Esophagus muscularis mucosa (tissue), 4 donors: Measurements from ENCODE around the gene QSER1.

Experiments
- CTCF ChIP-seq, 3 experiments: fragments of 200-600 bp in 2 of 3; fragments of 450-650 bp in 1 of 3; sonication (generic) in 2 of 3; IDR thresholded peaks; one replicate each; pipeline ENCODE4 v1.5.1; 2017 to 2019; ENCODE audit warnings: antibody characterized with exemption in 3 of 3, mild to moderate bottlenecking in 2 of 3, moderate library complexity in 1 of 3
- EP300 ChIP-seq: sonication (generic); formaldehyde crosslinking; IDR thresholded peaks from one replicate; pipeline ENCODE4 v1.6.1; 2017; ENCODE audit warnings: antibody characterized with exemption
- POLR2A ChIP-seq: fragments of 450-650 bp; IDR thresholded peaks from one replicate; pipeline ENCODE4 v1.6.1; 2017; ENCODE audit warnings: antibody characterized with exemption, moderate library complexity, mild to moderate bottlenecking, low read depth

GRCh38 chr11:32894149-32894827, 1.7 kb downstream of the QSER1 start:
- no peak for TF ChIP-seq EP300
- no peak for TF ChIP-seq CTCF (IDR thresholded peaks at IDR 0.05)
- no peak for TF ChIP-seq POLR2A
